Measurements from ENCODE around the gene VAV1. TPM values are rescaled to one million over a fixed set of nuclear protein-coding genes. Genes with fewer than 3 reads are reported as not detected.

The VAV1 gene
- total and polyA plus RNA-seq, 2 of the 13 experiments (the other 11 are each of a cell fraction or from before 2014, with no cell fraction given) = not detected

- TF ChIP-seq ZNF770 (CRISPR knock-in tag; IDR thresholded peaks at IDR 0.05) (0 out of 2 replicates have a peak, but pooled peaks have one; percentile 45), ZNF431 (CRISPR knock-in tag; IDR thresholded peaks at IDR 0.05; ENCODE audit: borderline replicate concordance, low read depth) (no peak), ZBTB46 (CRISPR knock-in tag; IDR thresholded peaks at IDR 0.05; ENCODE audit: borderline replicate concordance) (no peak), SNAPC4 (CRISPR knock-in tag; IDR thresholded peaks at IDR 0.05) (no peak), GATAD2A (CRISPR knock-in tag; IDR thresholded peaks at IDR 0.05) (peak; percentile 77), ELF4 (CRISPR knock-in tag; IDR thresholded peaks at IDR 0.05; ENCODE audit: borderline replicate concordance) (no peak), ZNF550 (CRISPR knock-in tag; IDR thresholded peaks at IDR 0.05; ENCODE audit: borderline replicate concordance) (no peak), MBD4 (IDR thresholded peaks at IDR 0.05; ENCODE audit: borderline replicate concordance, low read length) (no peak), MYC (CRISPR knock-in tag; IDR thresholded peaks at IDR 0.05; ENCODE audit: borderline replicate concordance) (peak; percentile 98), ZNF121 (CRISPR knock-in tag; IDR thresholded peaks at IDR 0.05) (peak; percentile 72; the same call in 1 of the 2 replicates), CEBPB (IDR thresholded peaks at IDR 0.05; ENCODE audit: borderline replicate concordance, low read depth, low read length) (no peak), SKIL (CRISPR knock-in tag; IDR thresholded peaks at IDR 0.05; ENCODE audit: borderline replicate concordance) (no peak), CREB3 (CRISPR knock-in tag; IDR thresholded peaks at IDR 0.05) (no peak)
Observed at GRCh38 chr19:6753178-6754031, 19.1 kb upstream of the VAV1 start (continued).
